Hindlimb muscle (tissue), 1 donor: ENCODE results near the gene DENND4B. TPM values are rescaled to one million over a fixed set of nuclear protein-coding genes. Genes with fewer than 3 reads are reported as not detected.

Experiments
- polyA plus RNA-seq: library from polyadenylated mRNA; unstranded; fragments of 120-200 nt; gene quantifications from one replicate; pipeline ENCODE4 v1.2.1, GENCODE V29; 2013; ENCODE audit not compliant: insufficient read length

The DENND4B gene
- polyA plus RNA-seq, 1 donor = 39.7 TPM

Other genes starting within 250 kb of the DENND4B start
- gene INTS3, start 218.7 kb downstream of the DENND4B start, polyA plus RNA-seq = 45.5 TPM
- gene SLC27A3, start 171.3 kb downstream of the DENND4B start, polyA plus RNA-seq = 23.7 TPM
- gene GATAD2B, start 23.7 kb downstream of the DENND4B start, polyA plus RNA-seq = 19.6 TPM
- gene CRTC2, start 11.9 kb upstream of the DENND4B start, polyA plus RNA-seq = 23.3 TPM
- 43.9 TPM for gene SLC39A1, start 16.8 kb upstream of the DENND4B start, polyA plus RNA-seq
- gene CREB3L4, start 21.2 kb upstream of the DENND4B start, polyA plus RNA-seq = 16.1 TPM
- 72.1 TPM for gene JTB, start 31.0 kb upstream of the DENND4B start, polyA plus RNA-seq
- 74.0 TPM for gene RAB13, start 39.6 kb upstream of the DENND4B start, polyA plus RNA-seq
- gene RPS27, start 44.0 kb upstream of the DENND4B start, polyA plus RNA-seq = 3,171 TPM
- not detected for gene NUP210L, start 208.4 kb upstream of the DENND4B start, polyA plus RNA-seq
- gene TPM3, start 245.4 kb upstream of the DENND4B start, polyA plus RNA-seq = 319 TPM